Frontal cortex (tissue), 4 donors: ENCODE data around the gene LSS. TPM values are rescaled to one million over a fixed set of nuclear protein-coding genes. Genes with fewer than 3 reads are reported as not detected.
"Not testable (repeated sequence)": the region's sequence is repeated elsewhere in the genome, so short reads cannot be mapped to it uniquely, and the experiment has no call there.

Experiments
- DNase-seq, 2 donors: peaks; one replicate each; pipeline ENCODE4 v3.0.0; 2012; ENCODE audit warnings: low spot score in 2 of 2
- FAIRE-seq: peaks from 2 replicates; lab custom pipeline; 2012; peaks lifted over from hg19 to GRCh38; lab: Jason Lieb, UNC
- total RNA-seq: library from RNA; depleted of rRNA; stranded (reverse); fragments of >200 nt; gene quantifications from one replicate; pipeline ENCODE4 v1.2.3, GENCODE V29; 2014
- donor health status: control.
- donor health status: control.
- donor health status: control.

The LSS gene
- total RNA-seq, 1 donor from 2014 or later, result 39.5 TPM

DNA sequence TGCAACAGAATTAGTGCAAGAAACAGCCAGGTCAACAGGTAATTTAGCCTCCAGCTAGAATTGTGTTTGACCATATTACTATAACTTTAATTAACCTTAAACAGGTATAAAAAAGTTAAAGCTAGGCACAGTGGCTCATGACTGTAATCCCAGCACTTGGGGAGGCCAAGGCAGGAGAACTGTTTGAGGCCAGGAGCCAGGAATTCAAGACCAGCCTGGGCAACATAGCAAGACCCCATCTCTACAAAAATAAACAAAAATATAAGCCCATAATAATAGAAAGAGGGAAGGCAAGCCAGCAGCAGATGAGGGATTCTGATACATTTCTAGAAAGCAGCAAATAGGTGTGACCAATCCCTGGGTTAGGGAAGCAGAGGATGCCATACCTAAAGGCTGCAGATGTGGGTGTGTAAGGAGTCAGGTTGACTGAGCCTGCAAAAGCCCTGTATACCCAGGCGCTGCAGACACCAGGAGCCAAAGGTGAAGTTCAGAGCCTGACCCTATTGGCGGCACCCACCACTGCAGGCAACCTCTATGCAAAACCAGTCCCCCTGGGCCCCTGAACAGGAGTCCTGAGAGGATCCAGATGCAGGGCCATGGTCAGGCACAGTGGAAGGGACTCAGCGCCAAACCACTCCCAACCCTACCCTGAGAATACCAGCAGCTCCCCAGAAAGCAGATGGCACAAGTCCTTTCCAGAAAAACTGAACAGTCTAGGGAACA lies 19.3 kb upstream of the LSS start:
- no peak for DNase-seq
- no peak for FAIRE-seq

GRCh38 chr21:46246345-46246744 lies 17.8 kb upstream of the LSS start:
- FAIRE-seq, result no peak

DNA sequence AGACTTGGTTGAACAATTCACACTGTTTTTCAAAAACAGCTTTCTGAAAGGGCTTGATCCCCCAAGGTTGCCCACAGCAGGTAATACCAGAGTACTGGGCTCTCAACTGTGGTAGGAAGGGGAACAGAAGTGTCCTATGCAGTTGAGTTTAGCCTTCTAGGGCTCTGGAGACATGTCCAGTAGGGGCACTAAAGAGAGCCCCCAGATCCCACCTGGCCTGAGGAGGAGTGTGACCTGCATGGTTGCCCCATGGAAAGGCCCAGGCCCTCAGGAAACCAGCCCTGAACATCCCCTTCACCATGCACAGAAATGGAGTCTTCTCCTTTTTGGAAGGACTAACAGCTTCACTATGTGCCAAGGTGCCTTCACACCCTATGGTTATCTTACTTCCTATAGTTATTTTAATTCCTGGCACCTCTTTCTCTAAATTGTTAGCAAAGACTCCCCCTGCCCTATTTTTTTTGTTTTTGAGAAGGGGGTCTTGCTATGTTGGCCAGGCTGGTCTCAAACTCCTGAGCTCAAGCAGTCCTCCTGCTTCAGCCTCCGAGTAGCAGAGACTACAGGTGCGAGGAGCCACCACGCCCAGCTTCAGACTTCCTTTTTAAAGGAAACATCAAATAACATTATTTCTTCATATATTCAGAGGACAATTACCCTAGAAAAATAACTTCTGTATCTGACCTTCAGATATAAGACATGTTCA lies 16.8 kb upstream of the LSS start:
- FAIRE-seq (no peak), DNase-seq (no peak)

More at GRCh38 chr21:46246345-46246744, 17.8 kb upstream of the LSS start:
- DNase-seq, result no peak

DNA sequence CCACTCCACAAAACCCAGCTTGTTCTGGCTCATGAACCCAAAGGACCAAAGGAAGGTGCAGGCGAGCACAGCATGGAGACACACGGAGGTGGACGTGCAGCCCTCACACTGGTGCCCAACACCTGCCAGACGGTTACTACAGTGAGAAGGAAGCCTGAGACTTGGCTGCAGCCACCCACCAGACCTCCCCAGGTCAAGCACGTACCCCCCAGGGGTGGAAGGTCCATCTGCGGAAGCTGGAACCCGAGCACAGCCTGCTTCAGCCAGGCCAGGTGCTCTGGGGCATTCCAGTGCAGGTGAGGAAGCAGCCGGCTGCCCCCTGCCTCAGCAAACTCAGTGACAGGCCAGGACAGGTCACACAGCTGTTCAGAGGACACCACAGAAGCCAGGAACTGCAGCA lies 16.0 kb upstream of the LSS start:
- no peak for DNase-seq
- no peak for FAIRE-seq

- FAIRE-seq (no peak), DNase-seq (no peak)
These were observed 15.4 kb upstream of the LSS start for GRCh38 chr21:46243960-46244361.

GRCh38 chr21:46243325-46243724 lies 14.8 kb upstream of the LSS start:
- FAIRE-seq, result no peak
- DNase-seq, result no peak

DNA sequence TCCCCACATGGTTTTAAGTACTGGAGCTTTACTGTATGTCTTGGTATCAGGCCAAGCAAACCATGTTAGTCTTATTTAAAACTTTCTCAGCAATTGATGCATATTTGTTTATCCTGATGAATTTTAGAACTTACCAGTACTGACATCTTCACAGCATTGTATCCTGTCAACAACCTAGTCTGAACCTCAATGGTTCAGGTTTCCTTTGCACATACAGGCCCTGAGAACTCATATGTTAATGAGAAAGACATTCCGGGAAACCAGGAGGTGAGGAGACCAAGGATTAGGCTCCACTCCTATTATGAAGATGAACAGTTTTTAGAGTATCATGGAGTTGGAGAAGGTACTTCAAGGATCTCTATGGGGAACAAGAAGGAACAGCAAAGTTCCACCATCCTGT lies 13.0 kb upstream of the LSS start:
- DNase-seq, FAIRE-seq: not testable (repeated sequence)

GRCh38 chr21:46239817-46240325 lies 11.3 kb upstream of the LSS start:
- no peak for DNase-seq
- no peak for FAIRE-seq

GRCh38 chr21:46237474-46237873 lies 8.9 kb upstream of the LSS start:
- FAIRE-seq, result no peak
- no peak for DNase-seq

DNA sequence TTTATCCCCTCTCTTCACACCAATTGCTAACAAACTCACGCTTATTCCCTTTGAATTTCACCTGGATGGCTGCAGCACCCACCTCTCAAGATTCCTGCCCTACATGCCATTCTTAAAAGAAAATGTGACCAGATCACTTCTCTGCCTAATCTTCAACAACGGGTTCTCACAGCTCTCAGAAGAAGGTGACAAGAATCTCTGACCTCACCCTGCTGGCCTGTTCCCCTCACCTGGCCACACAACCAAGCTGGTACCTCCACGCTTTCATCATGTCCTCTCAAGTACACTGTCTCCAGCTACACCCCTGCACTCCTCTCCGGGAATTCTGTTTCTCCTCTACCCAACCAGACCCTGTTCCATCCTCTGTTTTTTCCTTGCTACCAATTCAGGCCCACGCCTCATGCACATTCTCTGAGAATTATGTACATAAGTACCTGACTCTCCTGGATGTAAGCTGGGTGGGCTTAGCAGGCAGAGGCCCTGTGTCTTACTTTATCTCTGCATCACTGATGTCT lies 5.9 kb upstream of the LSS start:
- no peak for DNase-seq
- no peak for FAIRE-seq

- no peak for DNase-seq
- no peak for FAIRE-seq
These were observed 1.3 kb upstream of the LSS start for GRCh38 chr21:46229923-46230260.

DNA sequence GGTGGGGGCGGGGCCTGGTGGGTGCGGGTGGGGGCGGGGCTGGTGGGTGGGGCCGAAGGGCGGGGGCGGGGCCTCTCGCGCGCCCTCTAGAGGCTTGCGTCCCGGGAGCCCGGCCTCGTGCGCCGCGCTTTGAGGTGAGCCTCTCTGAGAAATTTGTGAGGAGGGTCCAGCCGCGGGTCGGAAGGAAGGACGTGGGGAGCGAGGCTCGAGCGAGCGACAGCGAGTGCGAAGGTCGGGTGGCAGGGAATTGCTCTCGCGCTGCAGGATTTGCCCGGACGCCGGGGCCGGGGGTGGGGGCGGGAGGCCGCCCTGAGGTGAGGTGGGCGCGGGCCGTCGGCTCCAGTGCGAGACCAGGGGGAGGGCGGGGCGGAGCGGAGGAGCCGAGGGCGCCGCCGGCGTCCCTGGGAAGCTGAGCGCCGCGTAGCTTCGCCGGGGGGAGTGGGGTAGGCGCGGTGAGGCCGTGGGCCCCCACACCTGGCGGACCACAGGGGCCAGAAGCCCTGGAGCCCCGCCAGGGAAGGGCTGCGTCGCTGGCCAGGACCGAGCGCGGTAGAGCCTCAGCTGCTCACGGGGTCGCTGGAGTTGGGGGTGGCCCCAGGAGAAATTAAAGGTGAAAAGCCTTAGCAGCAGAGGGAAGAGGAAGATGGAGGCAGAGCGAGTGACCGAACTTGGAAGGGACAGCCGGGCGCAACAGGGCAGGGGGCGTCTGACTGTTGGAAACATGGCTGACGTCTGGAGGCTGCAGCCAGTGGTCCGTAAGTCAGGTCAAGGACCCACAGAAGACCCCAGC lies 754 bp upstream of the LSS start:
- DNase-seq (peak; percentile 37 to 38), FAIRE-seq (no peak)

GRCh38 chr21:46227811-46228344 lies 696 bp downstream of the LSS start:
- no peak for DNase-seq
- FAIRE-seq, result no peak

GRCh38 chr21:46226920-46227599 lies 1.5 kb downstream of the LSS start:
- FAIRE-seq (no peak), DNase-seq (no peak)

DNA sequence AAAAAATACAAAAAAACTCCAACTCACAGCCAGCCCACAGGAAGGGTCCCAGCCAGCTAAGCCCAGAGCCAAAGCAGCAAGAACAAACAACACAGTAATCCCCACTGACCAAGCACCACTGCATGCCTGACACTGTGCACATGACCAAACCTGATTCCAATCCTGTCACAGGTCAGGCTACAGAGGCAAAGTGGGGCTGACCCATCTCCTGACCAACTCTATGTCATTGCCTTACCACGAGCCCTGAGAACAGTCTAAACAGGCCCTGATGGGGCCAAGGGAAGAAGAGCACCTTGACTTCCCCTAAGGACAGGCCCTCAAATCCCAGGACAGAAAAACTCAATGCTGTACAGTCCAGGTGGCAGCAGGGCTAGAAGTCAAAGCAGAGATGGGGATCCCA lies 2.4 kb downstream of the LSS start:
- no peak for FAIRE-seq
- no peak for DNase-seq

GRCh38 chr21:46223661-46224060 lies 4.9 kb downstream of the LSS start:
- DNase-seq, FAIRE-seq: not testable (repeated sequence)

DNA sequence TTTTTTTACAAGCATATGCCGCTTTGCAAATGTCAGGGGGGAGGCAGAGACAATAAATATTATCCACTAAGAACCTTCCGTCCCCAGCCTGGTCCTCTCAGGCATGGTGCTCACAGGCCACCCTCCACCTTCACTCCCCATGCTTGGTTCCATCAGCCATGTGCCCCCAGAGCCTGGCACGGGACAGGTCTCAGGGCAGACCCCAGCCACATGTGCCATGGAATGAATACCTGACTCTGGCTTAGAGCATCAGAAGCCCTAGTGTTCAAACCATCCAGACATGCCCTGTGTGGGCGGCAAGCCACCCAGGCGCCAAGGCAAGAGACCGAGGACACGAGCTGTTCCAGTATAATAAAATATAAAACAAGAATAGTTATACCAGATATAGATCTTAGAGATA lies 5.4 kb downstream of the LSS start:
- FAIRE-seq (no peak), DNase-seq (no peak)

DNA sequence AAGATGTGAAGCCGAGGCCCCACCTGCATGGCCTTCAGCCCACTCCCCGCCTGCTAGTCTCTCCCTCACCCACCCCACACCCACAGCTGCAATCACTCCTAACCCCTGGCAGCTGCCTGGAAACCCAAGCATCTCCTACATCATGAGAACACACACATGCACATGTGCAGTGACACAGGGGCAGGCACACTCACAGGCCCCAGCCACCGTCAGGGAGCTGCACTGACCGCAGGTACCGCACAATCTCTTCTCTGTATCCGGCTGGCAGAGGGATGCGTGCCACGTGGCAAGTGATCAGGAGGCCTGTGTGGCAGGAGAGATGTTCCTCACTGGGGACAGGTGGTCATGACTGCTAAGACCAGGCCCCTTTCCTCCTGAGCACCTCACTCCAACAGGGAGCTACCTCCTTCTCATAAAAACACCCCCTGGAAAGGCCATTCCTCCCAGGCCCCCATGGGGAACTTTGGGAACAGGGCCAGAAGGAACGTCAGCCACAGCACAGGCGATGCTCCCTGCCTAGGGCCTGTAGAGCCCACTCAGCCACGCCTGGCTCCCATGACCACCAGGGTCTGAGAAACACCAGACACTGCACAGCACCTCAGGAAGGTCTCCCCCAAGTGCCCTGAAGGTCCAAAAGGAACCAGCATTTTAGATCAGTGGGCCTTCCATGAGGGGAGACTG lies 6.0 kb downstream of the LSS start:
- DNase-seq, result no peak
- no peak for FAIRE-seq
